GM18519 (cell line): ENCODE measurements around the gene RNGTT.
A peak's percentile ranks its signal among the peaks of the same experiment; 100 is the strongest.
"Not testable (repeated sequence)": the region's sequence is repeated elsewhere in the genome, so short reads cannot be mapped to it uniquely, and the experiment has no call there.

Experiments used
- ATAC-seq: cut with Tn5 transposase; IDR thresholded peaks from one replicate; pipeline ENCODE4 v1.9.1; 2021; ENCODE audit warnings: mild to moderate bottlenecking, moderate library complexity; ENCODE audit not compliant: unreplicated experiment, low FRiP score

The RNGTT gene

DNA sequence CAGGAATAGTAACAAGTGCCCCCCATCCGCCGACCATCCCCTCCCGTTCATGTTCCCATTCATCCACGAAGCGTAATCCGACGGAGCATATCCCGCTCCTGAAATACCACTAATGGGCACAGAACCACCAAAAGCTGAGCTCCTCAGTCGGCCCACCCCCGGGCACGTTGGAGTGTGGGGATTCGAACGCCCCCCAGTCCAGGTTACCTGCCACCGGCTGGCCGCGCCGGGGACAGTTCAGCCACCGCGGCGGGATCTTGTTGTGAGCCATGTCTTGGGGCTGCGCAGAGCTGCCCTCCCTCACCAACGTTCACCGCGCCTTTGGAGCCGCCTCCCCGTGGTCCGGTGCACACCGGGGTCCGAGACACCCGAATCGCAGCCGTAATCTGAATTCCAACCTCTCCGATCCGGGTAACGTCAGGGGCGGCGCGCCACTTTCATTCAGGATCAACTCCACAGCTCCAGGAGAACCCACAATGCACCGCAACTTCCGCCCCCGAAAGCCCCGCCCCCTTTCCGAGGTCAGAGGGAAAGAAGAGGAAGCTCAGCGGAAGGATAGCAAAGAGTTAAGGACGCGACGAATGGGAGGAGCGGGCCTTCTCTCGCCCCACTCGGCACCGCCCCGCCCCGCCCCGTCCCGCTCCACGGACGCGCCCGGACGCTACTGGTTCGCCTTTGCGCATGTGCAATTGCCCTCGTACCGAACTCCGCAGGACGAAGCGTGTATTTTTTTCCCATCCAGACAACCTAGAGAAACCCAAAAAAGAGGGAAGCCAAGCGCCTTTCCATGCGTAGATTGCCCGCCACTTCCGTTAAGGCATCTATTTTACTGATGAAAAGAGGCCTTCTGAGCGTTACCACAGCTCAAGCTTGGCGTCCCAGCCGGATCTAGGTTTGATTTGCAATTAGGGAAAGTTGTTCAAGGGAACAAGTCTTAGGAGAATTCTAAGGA, at the start of gene RNGTT:
Gene RNGTT (minus strand): TSS at position 480 of the 952 bp plus-strand sequence. CDS start 209 bp downstream, at position 271.
- peak; percentile 94 for ATAC-seq

DNA sequence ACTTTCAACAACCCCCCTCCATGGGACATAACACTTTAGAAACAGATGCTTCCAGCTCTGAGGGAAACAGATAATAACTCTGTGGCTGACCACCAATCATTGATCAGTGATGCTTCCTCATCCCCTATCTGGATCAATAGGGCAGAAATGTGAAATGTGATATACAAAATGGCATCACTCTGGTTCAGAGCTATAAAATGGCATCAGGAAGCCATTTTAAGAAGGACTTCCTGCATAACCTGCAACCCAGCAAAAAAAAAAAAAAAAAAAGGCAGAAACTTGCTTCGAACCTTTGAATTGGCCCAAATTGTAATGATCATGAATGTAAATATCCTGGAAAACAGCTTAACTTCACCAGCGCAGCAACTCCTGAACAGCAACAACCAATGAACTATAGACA, 48.0 kb upstream of the RNGTT start:
- ATAC-seq = no peak

DNA sequence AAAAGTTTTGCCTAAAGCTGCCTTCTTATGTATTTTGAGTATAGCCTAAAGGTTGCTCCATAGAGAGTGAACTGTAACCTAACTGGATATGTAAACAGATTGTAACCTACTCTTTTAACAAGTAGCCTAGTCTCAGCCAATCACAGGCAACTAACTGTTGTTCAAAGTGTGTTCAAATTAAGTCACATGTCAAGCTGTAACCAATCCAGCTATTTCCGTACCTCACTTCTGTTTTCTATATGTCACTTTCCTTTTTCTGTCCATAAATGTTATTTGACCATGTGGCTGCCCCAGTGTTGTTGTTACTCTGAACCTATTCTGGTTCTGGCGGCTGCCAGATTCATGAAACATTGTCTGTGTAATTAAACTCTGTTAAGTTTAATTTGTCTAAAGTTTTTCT, 47.4 kb upstream of the RNGTT start:
- ATAC-seq = no peak

DNA sequence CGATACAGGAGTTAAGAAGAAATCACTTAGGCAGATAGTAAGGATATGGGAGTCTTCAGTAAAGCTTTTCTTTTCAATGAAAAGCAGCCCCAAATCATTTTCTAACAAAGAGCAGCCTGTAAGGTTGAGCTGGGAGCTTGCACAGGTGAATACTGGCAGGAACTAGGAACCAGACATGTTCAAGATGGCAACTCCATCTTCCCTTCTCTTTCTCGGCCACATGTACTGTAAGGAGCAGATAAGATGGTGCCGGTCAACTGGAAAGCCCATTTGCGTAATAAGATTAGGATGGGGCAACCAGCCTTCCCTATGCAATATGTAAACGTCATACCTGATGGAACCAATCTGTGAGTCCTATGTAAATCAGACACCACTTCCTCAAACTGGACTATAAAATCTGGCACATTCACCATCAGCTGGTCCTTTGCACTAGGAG, 46.2 kb upstream of the RNGTT start:
- ATAC-seq = no peak

DNA sequence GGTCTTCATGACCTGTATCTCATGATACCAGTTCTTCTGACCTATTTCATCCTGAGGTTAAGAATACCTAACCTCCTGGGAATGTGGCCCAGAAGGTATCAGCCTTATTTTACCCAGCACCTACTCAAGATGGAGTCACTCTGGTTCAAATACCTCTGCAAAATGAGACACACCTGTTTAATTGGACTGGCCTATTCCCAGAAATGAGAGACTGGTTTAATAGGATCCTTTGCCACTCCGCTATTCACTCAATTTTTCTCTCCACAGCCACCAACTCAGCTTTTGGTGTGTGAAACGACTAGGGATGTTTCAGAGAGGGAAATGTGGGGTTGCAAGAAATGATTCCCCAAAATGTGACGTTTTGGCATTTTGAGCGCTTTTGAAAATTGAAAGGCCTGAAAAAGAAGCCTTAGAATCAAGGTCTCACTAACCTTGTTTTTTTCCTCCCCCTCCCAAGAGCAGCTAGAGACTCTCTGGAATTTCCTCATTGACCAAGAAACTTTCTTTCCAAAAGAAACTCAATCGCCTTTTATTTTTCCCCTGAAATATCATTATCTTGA, 45.5 kb upstream of the RNGTT start:
- ATAC-seq = no peak

DNA sequence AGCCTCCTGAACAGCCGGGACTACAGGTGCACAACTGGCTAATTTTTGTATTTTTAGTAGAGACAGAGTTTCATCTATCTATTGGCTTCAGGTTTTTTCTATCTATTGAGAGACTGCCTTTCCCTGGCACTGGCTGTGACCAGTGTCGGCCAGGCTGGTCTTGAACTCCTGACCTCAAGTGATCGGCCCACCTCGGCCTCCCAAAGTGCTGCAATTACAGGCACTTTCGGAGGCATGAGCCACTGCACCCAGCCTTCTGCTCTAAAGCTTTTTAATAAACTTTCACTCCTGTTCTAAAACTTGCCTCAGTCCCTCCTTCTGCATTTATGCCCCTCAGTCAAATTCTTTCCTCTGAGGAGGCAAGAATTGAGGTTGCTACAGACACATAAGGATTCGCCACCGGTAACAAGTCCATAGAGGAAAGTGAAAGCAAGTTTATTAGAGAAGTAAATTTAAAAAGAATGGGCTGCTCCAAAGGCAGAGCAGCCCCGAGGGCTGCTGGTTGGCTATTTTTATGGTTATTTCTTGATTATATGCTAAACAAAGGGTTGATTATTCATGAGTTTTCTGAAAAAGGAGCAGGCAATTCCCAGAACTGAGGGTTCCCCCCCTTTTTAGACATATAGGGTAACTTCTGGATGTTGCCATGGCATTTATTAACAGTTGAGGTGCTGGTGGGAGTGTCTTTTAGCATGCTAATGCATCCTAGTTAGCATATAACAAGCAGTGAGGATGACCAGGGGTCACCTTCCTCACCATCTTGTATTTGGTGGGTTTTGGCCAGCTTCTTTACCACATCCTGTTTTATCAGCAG, 44.8 kb upstream of the RNGTT start:
- no peak for ATAC-seq

DNA sequence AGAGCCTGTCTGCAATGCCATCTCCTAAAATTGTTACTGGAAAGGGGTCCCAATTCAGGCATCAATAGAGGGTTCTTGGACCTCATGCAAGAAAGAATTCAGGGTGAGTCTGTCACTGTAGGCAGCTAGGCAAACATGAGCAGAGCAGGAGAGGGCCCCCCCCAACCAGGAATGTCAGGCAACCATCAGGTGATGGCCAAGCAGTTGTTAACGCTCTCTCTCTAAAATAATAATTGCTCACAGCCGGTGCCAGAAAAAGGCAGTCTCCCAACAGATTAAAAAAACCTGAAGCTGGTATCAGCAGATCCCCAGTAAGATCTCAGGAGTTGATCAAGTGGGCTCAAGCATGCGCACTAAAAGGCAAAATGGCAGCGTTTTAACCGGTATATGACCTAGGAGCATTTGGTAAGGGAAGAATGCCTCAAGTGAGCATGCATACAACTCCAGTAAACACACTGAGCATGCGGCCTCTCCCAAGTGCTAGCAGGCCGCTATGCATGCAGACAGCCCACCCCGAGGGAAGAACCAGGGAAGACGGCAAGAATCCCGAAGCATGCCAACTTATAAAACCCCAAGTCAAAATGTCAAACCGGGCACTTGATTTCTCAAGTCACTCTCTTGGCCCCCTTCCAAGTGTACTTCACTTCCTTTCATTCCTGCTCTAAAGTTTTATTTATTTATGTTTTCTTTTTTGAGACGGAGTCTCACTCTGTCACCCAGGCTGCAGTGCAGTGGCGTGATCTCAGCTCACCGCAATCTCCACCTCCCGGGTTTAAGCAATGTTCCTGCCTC, 44.0 kb upstream of the RNGTT start:
- no peak for ATAC-seq

DNA sequence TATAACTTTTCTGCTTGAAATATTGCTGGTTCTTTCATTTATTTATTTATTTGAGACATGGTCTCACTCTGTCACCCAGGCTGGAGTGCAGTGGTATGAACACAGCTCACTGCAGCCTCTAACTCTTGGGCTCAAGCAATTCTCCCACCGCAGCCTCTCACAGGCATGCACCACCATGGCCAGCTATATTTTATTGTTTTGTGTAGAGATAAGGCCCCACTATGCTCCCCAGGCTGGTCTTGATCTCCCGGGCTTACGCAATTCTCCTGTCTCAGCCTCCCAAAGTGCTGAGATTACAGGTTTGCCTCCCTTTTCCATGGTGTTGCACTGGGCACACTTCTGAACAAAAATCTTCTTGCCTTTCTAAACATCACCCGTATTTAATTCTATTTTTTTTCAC, 39.1 kb upstream of the RNGTT start:
- no peak for ATAC-seq

DNA sequence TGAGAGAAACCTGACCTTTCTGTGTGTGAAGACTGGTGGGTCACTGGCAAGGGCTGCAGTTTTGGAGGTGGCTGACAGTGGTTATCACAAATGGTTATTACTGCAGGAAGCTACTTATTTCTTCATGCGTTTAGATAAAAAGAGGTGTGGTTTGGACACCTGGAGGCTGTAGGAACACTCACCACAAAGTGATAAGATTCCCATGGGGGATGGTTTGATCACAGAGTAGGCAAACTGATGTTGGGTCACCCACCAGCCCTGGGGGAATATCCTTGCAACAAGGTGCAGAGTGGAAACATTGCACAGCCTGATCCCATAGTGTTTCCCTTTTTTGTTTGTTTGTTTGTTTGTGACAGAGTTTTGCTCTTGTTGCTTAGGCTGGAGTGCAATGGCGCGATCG, 33.9 kb upstream of the RNGTT start:
- ATAC-seq = no peak

DNA sequence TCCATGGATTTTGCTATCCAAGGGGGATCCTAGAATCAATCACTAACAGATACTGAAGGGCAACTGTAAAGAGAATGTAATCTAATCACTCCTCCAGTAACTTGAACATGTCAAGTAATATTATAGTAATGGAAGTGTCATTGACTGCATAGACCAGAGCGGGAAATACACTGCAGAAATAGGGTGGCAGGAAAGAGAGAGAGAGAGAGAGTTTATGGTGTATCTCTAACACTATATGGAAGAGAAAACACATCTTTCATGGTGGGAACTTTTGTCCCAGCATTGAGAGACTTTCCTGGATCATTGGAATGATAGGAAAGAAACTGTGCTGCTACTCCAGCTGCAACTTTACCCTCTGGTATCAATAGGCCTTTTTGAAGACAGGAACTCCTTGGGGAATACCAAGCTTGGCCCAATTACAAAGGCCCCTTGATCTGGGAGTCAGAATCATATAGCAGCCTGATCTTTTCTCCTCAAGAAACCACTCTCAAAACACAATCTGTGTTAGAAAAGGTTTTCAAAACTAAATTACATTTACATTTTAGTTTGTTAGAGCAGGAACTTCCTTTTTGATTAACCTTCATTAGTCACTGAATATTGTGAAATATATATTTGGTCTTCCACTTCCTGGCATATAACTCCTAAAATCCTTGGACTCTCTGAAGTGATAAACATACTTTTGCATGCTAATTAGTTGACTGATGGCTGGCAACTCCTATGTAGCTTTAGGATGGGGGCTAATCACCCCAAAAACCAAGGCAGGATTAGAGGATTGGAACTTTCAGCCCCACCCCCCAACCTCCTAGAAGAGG, 29.5 kb upstream of the RNGTT start:
- ATAC-seq = no peak

DNA sequence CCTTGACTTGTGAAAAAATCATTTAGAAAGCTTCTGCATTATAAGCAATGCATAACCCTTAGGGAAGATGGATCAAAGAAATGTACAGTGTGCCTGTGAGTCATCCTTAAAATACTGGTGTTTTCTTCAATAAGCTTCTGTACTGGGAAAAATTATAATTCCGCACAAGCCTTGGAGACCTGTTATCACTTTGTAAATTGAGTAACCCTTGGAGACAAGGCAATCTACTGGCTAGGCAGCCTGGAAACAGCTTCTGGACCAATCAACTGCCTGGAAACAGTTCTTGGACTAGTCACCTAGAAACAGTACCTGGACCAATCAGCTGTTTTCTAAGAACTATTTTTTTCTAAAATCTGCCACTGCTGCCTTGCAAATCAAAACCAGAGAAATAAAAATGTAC, 25.8 kb upstream of the RNGTT start:
- ATAC-seq = no peak

DNA sequence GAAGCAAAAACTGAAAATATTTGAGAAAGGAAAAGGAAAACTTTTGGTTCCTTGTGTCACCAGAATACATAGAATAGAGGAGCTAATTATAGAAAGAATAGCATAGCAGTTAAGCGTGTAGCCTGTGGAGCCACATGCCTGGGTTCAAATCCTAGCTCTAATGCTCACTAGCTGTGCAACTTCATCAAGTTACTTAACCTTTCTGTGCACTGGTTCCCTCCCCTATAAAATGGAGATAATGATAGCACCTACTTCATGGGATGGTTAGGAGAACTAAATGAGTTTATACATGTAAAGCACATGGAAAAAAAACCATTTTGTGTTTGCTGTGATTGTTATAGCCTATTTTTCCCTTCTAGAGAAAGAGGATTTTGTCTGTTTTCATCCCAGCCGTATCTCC, 24.5 kb upstream of the RNGTT start:
- no peak for ATAC-seq

DNA sequence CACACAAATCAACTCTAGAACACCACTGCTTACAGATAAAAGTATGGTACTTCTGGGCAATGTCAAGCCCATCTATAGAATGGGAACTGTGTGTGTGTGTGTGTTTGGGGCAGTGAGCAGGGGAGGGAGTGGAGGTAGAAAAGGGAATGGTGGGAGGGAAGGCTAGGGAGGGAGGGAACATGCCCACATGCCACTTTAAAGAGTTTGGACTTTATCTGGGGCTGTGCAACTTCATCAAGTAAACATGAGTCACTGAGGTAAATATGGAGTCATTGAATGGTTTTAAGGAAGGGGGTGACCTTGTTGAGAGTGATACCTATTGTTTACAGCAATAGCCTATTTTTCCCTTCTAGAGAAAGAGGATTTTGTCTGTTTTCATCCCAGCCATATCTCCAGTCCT, 22.5 kb upstream of the RNGTT start:
- ATAC-seq = no peak

DNA sequence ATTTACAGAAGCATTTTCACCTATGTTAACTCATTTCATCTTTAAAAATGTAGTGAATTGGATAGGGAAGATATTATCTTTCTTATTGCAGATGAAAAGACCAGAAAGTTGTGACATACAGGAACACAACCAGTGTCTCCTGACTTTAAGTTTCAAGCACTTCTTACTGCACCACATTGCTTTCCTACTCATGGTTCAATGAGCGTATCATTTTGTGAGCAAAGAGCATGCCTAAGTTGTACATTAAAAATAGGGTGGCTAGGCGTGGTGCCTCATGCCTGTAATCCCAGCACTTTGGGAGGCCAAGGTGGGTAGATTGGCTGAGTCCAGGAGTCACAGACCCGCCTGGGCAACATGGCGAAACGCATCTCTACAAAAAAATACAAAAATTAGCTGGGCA, 21.2 kb upstream of the RNGTT start:
- no peak for ATAC-seq

DNA sequence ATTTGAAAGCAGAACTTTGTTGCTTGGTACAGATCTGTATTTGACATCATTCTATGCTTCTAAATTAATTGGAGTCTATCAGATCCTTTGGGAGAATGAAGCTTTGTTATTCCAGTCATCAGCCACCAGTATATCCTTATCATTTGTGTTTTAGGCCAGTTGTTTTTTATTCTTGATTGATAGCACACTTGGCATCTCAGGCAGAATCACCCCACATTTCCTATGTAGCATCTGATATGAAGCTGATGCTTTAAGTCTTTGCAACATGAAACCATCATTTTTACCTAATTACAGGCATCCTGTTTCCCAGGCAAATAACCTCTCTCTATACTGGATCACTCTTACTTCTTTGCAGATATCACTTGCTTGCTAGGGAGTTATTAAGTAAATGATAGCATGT, 20.7 kb upstream of the RNGTT start:
- no peak for ATAC-seq

DNA sequence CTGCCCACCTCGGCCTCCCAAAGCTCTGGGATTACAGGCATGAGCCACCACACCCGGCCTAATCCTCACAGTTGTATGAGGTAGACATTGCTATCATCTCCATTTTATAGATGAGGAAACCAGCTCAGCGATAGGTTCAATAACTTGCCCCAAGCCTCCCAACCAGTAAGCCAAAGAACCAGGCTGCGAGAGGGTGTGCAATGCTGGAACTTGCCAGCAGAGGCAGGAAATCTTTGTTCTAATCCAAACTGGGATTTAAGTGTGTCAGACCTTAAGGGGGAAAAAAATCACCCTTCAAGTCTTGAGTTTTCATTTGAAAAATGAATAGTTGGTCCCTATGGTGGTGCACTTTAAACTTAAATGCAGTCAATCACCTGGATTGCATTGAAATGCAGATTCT, 20.1 kb upstream of the RNGTT start:
- ATAC-seq = no peak

DNA sequence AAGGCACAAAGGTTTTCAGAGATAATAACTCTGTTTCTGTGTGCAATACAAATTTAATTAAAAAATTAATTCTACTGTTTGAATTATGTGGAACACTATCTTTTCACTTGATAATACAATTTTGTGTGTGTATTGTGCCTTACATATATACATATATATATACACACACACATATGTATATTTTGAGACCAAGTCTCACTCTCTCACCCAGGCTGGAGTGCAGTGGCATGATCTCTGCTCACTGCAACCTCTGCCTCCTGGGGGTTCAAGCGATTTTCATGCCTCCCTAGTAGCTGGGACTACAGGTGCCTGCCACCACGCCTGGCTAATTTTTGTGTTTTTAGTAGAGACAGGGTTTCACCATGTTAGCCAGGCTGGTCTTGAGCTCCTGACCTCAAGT, 19.7 kb upstream of the RNGTT start:
- ATAC-seq = not testable (repeated sequence)

DNA sequence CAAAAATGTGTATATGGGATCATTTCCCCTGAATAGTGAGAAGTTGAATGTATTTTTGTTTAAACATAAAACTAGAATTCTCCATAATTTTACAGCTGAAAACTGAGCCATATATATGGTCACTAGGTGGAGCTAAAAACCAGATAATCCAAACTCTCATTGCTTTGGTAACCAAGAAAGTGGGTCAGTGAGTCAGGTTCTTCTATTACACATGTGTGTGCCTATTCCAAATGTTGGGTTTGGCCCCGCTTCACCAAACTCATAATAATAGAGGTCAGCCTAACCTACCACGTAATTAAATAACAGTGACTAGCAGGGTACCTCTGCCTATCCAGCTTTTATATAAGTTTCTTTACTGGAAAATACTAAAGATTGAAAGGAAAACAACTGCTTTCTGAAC, 19.3 kb upstream of the RNGTT start:
- peak; percentile 71 for ATAC-seq

DNA sequence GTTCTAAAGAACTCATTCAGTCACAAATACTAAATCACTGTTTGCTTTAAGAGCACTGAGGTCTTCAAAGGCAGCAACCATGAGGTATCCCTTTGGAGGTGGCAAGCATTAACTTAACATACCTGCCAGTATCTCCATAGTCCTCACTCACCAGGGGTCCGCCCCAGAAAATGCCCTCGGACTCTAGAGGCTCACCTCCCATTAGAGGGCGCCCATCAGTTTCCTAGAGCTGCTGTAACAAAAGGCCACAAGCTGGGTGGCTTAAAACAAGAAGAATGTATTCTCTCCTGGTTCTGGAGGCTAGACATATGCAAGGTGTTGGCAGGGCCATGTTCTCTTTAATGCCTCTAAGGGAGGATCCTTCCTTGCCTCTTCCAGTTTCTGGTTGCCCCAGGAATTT, 12.0 kb upstream of the RNGTT start:
- no peak for ATAC-seq
